Activated CD8-positive, alpha-beta memory T cell treated with anti-CD3 and anti-CD28 coated beads for 4 hours (primary cell): ENCODE measurements around the gene GLCCI1.
"Not testable (repeated sequence)": the region's sequence is repeated elsewhere in the genome, so short reads cannot be mapped to it uniquely, and the experiment has no call there.

Experiments
- DNase-seq, 2 donors: peaks; one replicate each; pipeline ENCODE4 v3.0.0-alpha.2; 2020; ENCODE audit warnings: low read depth in 2 of 2

Gene GLCCI1

GRCh38 chr7:7989616-7990440 lies 21.2 kb downstream of the GLCCI1 start:
- no peak for DNase-seq

GRCh38 chr7:7990441-7990761 lies 21.8 kb downstream of the GLCCI1 start:
- no peak for DNase-seq

GRCh38 chr7:7992506-7992905 lies 23.9 kb downstream of the GLCCI1 start:
- DNase-seq = no peak

GRCh38 chr7:7995348-7995747 lies 26.8 kb downstream of the GLCCI1 start:
- not testable (repeated sequence) for DNase-seq

GRCh38 chr7:7996568-7996967 lies 28.0 kb downstream of the GLCCI1 start:
- no peak for DNase-seq

DNA sequence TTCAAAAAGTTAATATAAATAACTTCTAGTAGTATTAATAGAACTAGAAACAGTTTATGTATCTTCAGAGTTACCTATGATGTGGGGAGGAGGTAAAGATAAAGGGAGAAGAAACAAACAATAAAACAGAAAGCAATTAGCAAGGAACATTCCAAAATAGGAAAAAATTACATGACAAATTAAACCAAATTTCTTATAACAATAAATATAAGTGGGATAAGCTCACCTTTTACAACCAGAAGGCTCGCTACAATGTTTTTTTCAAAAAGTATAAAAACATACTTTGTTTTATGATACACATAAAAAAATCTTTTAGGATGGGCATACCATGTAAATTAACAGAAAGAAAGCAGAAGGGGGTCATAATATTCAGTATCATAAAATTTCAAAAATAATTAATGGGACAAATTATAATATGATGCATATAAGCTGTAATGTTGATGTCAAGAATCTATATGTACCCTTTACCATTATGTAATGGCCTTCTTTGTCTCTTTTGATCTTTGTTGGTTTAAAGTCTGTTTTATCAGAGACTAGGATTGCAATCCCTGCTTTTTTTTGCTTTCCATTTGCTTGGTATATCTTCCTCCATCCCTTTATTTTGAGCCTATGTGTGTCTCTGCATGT lies 31.8 kb downstream of the GLCCI1 start:
- DNase-seq = no peak

- no peak for DNase-seq
Observed at GRCh38 chr7:8003077-8003476, 34.5 kb downstream of the GLCCI1 start.

GRCh38 chr7:8005279-8005678 lies 36.7 kb downstream of the GLCCI1 start:
- DNase-seq = no peak

GRCh38 chr7:8014399-8014798 lies 45.8 kb downstream of the GLCCI1 start:
- DNase-seq = no peak

GRCh38 chr7:8015100-8015745 lies 46.6 kb downstream of the GLCCI1 start:
- DNase-seq = no peak

GRCh38 chr7:8015746-8016120 lies 47.1 kb downstream of the GLCCI1 start:
- no peak for DNase-seq

DNA sequence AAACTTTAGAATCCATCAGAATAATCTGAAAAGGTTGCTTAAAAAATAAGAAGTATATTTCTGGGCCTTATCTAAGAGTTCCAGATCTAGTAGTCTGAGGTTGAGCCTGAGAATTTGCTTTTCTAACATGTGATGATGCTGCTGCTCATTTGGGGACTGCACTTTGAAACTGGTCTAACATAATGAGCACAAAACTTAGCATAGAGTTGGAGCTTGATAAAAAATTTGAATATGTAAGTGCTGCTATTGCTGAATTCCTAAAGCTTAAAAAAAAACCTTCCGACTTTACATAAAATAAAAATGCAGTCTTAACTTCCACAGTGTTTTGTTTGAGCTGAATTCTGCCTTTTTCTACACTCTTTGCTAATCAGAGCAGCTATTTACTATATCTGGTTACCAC lies 48.8 kb downstream of the GLCCI1 start:
- DNase-seq = no peak

- DNase-seq = no peak
Observed at GRCh38 chr7:8018961-8019360, 50.4 kb downstream of the GLCCI1 start.

GRCh38 chr7:8022628-8023027 lies 54.0 kb downstream of the GLCCI1 start:
- no peak for DNase-seq

GRCh38 chr7:8035192-8035591 lies 66.6 kb downstream of the GLCCI1 start:
- no peak for DNase-seq

DNA sequence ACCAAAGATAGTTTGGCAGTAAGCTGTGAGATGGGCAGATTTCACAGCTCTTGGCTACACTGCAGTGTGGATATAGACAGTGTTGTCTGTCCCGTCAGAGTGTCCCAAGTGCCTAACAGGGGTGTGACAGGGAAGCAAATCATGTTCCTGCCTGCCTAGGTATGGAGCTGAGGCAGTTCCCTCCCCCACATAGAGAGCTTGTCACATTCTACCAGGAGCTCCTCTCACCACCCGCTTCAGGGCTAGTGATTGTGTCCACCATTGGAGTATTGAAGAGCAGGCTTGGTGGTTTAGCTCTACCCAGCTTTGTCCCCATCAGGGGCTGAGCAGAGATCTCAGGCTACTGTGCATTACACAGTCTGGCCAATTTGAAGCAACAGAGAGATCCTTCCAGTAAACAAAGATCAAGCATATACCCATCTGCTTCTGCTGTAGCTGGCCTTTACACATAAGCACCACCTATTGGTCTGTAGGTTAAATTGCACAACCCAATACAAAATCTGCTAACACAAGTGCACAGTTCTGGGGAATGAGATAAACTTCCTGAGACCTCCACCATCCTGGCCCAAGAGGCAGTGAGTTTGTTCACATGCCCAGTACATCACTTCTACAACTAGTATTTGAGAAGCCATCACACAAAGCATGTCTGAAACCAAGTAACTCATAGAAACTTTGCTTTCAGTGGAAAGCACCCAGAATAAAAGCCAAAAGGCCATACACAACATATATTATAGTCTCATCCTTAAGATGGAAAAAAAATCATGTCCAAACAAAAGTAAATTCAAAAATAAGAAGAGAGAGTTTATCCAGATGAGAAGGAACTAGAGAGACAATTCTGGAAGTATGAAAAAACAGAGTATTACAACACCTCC lies 67.3 kb downstream of the GLCCI1 start:
- no peak for DNase-seq

GRCh38 chr7:8037151-8037550 lies 68.6 kb downstream of the GLCCI1 start:
- no peak for DNase-seq

DNA sequence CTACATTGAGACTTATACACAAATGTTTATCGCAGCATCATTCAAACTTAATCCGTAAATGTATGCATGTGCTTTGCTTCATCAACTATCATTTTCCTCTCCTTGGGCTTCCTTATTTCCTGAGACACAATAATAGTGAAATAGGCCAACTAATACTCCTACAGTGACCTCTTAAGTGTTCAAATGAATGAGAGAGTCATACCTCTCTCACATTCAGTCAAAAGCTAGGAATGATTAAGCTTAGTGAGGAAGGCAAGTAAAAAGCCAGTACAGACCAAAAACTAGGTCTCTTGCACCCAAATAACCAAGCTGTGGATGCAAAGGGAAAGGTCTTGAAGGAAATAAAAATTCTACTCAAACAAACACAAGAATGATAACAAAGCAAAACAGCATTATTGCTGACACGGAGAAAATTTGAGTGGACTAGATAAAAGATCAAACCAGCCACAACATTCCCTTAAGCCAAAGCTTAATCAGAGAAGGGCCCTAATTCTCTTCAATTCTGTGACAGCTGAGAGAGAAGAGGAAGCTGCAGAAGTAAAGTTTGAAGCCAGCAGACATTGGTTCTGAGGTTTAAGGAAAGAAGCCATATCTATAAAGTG lies 72.3 kb downstream of the GLCCI1 start:
- DNase-seq = no peak

- no peak for DNase-seq
Observed at GRCh38 chr7:8042796-8043535, 74.4 kb downstream of the GLCCI1 start.

DNA sequence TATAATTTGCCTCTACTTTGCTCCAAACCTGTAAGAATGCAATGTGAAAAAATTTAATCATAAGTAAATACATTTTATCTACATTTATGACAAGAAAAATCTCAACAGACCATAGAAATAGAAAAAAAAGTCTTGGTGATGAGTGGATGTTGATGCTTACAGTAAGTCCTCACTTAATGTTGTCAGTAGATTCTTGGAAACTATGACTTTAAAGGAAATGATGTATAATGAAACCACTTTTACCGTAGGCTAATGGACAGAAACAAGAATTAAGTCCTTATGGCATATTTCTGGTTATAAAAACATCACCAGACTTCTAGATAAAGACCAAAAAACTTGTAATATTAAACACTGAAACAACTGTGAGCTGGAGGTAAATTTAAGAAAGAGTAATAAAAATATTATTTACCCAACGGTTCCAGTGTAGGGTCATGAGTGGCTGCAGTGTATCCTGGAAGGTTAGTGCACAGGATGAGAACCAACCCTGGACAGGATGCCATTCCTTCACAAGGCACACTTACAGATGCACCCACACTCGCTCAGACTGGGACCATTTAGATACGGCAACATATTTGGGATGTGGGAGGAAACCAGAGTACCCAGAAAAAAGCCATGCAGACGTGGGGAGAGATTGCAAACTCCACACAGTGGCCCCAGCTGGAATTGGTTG lies 76.3 kb downstream of the GLCCI1 start:
- DNase-seq = no peak
